GM12878 (cell line): ENCODE results near the gene ATP6V1G2. TPM values are rescaled to one million over a fixed set of nuclear protein-coding genes. Genes with fewer than 3 reads are reported as not detected.

Experiments used
- CHD1 ChIP-seq: IDR thresholded peaks from 2 replicates; pipeline ENCODE4 v1.6.1; 2012; ENCODE audit warnings: low read depth, low read length, improper control_type of control experiment
- DPF2 ChIP-seq: fragments of 450-650 bp; IDR thresholded peaks from 2 replicates; pipeline ENCODE4 v1.6.1; 2017; ENCODE audit warnings: mild to moderate bottlenecking
- GATAD2B ChIP-seq: fragments of 450-650 bp; conservative IDR thresholded peaks from 2 replicates; pipeline ENCODE4 v1.6.1; 2017; ENCODE audit warnings: low read depth, mild to moderate bottlenecking, moderate library complexity
- HCFC1 ChIP-seq: fragments of 150-350 bp; IDR thresholded peaks from 2 replicates; pipeline ENCODE4 v1.6.1; 2014; ENCODE audit warnings: low read length
- IRF4 ChIP-seq: IDR thresholded peaks from 2 replicates; pipeline ENCODE4 v1.6.1; 2011; ENCODE audit warnings: low read depth, low read length
- JUNB ChIP-seq: IDR thresholded peaks from 2 replicates; pipeline ENCODE4 v1.6.1; 2016; ENCODE audit warnings: antibody characterized with exemption, mild to moderate bottlenecking
- MEF2B ChIP-seq: fragments of 450-650 bp; IDR thresholded peaks from 2 replicates; pipeline ENCODE4 v1.6.1; 2018; ENCODE audit warnings: mild to moderate bottlenecking, moderate library complexity; ENCODE audit not compliant: partially characterized antibody, poor library complexity, severe bottlenecking
- MTA3 ChIP-seq: IDR thresholded peaks from 2 replicates; pipeline ENCODE4 v1.6.1; 2012; ENCODE audit warnings: low read length, inconsistent platforms, borderline replicate concordance
- NFYA ChIP-seq: IDR thresholded peaks from 2 replicates; pipeline ENCODE4 v1.6.1; 2011; ENCODE audit warnings: low read depth, mild to moderate bottlenecking, low read length, improper control_type of control experiment, borderline replicate concordance
- PAX5 ChIP-seq: IDR thresholded peaks from 2 replicates; pipeline ENCODE4 v1.6.1; 2011; ENCODE audit warnings: low read depth, low read length, borderline replicate concordance
- PBX3 ChIP-seq: IDR thresholded peaks from 2 replicates; pipeline ENCODE4 v1.6.1; 2011; ENCODE audit warnings: mild to moderate bottlenecking, low read depth, low read length, moderate library complexity; ENCODE audit not compliant: insufficient replicate concordance
- PKNOX1 ChIP-seq: fragments of 450-650 bp; IDR thresholded peaks from 2 replicates; pipeline ENCODE4 v1.6.1; 2016; ENCODE audit warnings: mild to moderate bottlenecking
- PML ChIP-seq: IDR thresholded peaks from 2 replicates; pipeline ENCODE4 v1.6.1; 2012; ENCODE audit warnings: low read length, inconsistent platforms
- POLR2AphosphoS2 ChIP-seq: IDR thresholded peaks from 2 replicates; pipeline ENCODE4 v1.6.1; 2011; ENCODE audit warnings: low read depth, mild to moderate bottlenecking, low read length, improper control_type of control experiment, moderate library complexity
- POLR2AphosphoS5 ChIP-seq: IDR thresholded peaks from 2 replicates; pipeline ENCODE4 v1.6.1; 2011; ENCODE audit warnings: mild to moderate bottlenecking, low read length, inconsistent platforms
- PRDM15 ChIP-seq: fragments of 450-650 bp; formaldehyde crosslinking; IDR thresholded peaks from 2 replicates; pipeline ENCODE4 v1.4.0; 2020; ENCODE audit warnings: mild to moderate bottlenecking, moderate library complexity
- RB1 ChIP-seq: fragments of 450-650 bp; formaldehyde crosslinking; IDR thresholded peaks from 2 replicates; pipeline ENCODE4 v1.6.1; 2017; ENCODE audit warnings: mild to moderate bottlenecking, borderline replicate concordance
- RBBP5 ChIP-seq: fragments of 200-600 bp; sonication (generic); conservative IDR thresholded peaks from 2 replicates; pipeline ENCODE4 v1.6.1; 2016
- RCOR1 ChIP-seq: conservative IDR thresholded peaks from 2 replicates; pipeline ENCODE4 v1.6.1; 2012; ENCODE audit warnings: low read depth, low read length, improper control_type of control experiment
- SMAD5 ChIP-seq: IDR thresholded peaks from 2 replicates; pipeline ENCODE4 v1.6.1; 2016; ENCODE audit warnings: antibody characterized with exemption, low read depth
- SMARCA5 ChIP-seq: fragments of 450-650 bp; IDR thresholded peaks from 2 replicates; pipeline ENCODE4 v1.6.1; 2017; ENCODE audit warnings: mild to moderate bottlenecking
- SREBF2 ChIP-seq: IDR thresholded peaks from 2 replicates; pipeline ENCODE4 v1.6.1; 2012; ENCODE audit warnings: mild to moderate bottlenecking, low read length
- SRF ChIP-seq, 2 experiments: IDR thresholded peaks; 2 replicates each; pipeline ENCODE4 v1.6.1; 2011; ENCODE audit warnings: low read depth in 2 of 2, low read length in 2 of 2, mild to moderate bottlenecking in 1 of 2, moderate library complexity in 1 of 2
- TBL1XR1 ChIP-seq: IDR thresholded peaks from 2 replicates; pipeline ENCODE4 v1.6.1; 2012; ENCODE audit warnings: low read depth, low read length, improper control_type of control experiment
- TCF12 ChIP-seq: IDR thresholded peaks from 2 replicates; pipeline ENCODE4 v1.6.1; 2011; ENCODE audit warnings: low read depth, mild to moderate bottlenecking, low read length
- ZNF207 ChIP-seq: fragments of 450-650 bp; IDR thresholded peaks from 2 replicates; pipeline ENCODE4 v1.6.1; 2014; ENCODE audit warnings: antibody characterized with exemption, mild to moderate bottlenecking, borderline replicate concordance
- ZSCAN29 ChIP-seq: fragments of 450-650 bp; IDR thresholded peaks from 2 replicates; pipeline ENCODE4 v1.6.1; 2017; ENCODE audit warnings: mild to moderate bottlenecking, moderate library complexity
- polyA plus RNA-seq, 11 experiments: library from polyadenylated mRNA; depleted of rRNA in 4 of 11; unstranded in 6 of 11; stranded (reverse) in 5 of 11; fragments of >200 nt; fragmentation: Nextera tagmentation in 4 of 11; fragmentation: Illumina TruSeq in 1 of 11; extraction: Ambion mirVana in 4 of 11; extraction: Trizol in 1 of 11; gene quantifications; 1 replicate in 1 of 11; 2 replicates in 10 of 11; pipeline versions ENCODE4 v1.2.1 to v1.2.3, GENCODE V29; 2011 to 2016; ENCODE audit warnings: inconsistent platforms in 2 of 11, missing spikeins in 2 of 11, low read depth in 1 of 11
- total RNA-seq, 4 experiments: library from RNA; depleted of rRNA in 3 of 4; stranded (reverse); fragments of >200 nt in 3 of 4; fragmentation: Illumina TruSeq in 1 of 4; extraction: Trizol in 1 of 4; gene quantifications; 2 replicates each; pipeline versions ENCODE4 v1.2.1 to v1.2.3, GENCODE V29; 2013 to 2021

The ATP6V1G2 gene
- total and polyA plus RNA-seq, 10 of the 15 experiments (the other 5 are each of a cell fraction or from before 2014, with no cell fraction given) = 0.45 to 8.9 (median 2.8) TPM

DNA sequence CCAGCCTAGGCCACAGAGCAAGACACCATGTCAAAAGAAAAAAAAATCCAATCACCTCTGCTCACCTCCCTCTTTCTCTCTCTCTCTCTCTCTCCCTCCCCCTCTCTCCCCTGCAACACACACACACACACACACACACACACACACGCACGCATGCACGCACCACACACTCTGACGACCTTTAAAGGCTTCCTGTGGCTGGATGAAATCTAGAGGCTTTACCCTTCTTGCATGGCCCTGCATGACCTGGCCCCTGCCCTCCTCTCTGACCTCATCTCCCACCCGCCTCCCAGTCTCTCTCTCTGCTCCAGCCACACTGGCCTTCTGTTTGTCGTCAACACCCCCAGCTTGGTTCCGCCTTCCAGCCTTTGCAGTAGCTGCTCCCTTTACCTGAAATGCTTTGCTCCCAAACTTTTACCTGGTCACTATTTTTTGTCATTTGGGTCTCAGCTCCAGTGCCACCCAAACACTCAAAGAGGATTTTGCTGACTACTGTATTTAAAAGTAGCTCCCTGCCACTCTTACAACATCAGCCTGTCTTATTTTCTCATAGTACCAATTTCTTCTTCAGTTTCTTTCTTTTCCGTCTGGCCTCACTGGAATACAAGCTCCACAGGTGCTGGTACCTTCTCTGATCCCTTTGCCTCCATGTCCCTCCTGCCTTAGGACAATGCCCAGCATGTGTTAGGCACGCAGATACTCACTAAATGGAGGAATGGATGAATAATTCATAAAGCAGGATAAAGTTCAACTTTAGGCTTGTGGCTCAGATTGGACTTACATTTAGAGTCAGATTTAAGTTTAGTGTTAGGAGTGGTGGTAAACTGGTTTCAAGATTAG is 21.3 kb upstream of the ATP6V1G2 start (continued):
- TF ChIP-seq DPF2 = no peak
- TF ChIP-seq TBL1XR1 = no peak
- TF ChIP-seq JUNB = no peak; the same call in 1 of the 2 replicates
- no peak for TF ChIP-seq MEF2B
- TF ChIP-seq SRF (IDR thresholded peaks at IDR 0.05; ENCODE audit: low read depth in 2 of 2, low read length in 2 of 2) = 0 out of 4 replicates have a peak, but pooled peaks of 1 of the 2 experiments have one; percentile 28
- TF ChIP-seq RBBP5 = no peak
- no peak for TF ChIP-seq PML
- no peak for TF ChIP-seq ZSCAN29
- no peak for TF ChIP-seq POLR2AphosphoS5
- TF ChIP-seq CHD1 = no peak
- no peak for TF ChIP-seq PAX5
- no peak for TF ChIP-seq RCOR1
- no peak for TF ChIP-seq SMAD5
- no peak for TF ChIP-seq PRDM15 (CRISPR knock-in tag)
- no peak for TF ChIP-seq ZNF207
- TF ChIP-seq GATAD2B = 0 out of 2 replicates have a peak, but pooled peaks have one; percentile 20
- peak; percentile 61; the same call in 1 of the 2 replicates for TF ChIP-seq IRF4
- no peak for TF ChIP-seq PKNOX1
- TF ChIP-seq MTA3 = no peak
- no peak for TF ChIP-seq PBX3
- no peak for TF ChIP-seq SREBF2
- no peak for TF ChIP-seq POLR2AphosphoS2
- TF ChIP-seq RB1 = no peak
- no peak for TF ChIP-seq SMARCA5
- TF ChIP-seq NFYA = no peak
- TF ChIP-seq TCF12 = peak; percentile 43; the same call in 1 of the 2 replicates
- TF ChIP-seq HCFC1 = no peak
